Vagina (tissue), 2 donors: Measurements from ENCODE around the gene SAMD1.

Experiments used
- CTCF ChIP-seq, 3 experiments: fragments of 450-650 bp in 2 of 3; fragments of 200-600 bp in 1 of 3; sonication (generic) in 1 of 3; IDR thresholded peaks; one replicate each; pipeline ENCODE4 v1.5.1; 2017 to 2019; ENCODE audit warnings: antibody characterized with exemption in 3 of 3, mild to moderate bottlenecking in 2 of 3, moderate library complexity in 2 of 3
- POLR2A ChIP-seq, 2 donors: fragments of 450-650 bp; IDR thresholded peaks; one replicate each; pipeline ENCODE4 v1.6.1; 2017; ENCODE audit warnings: antibody characterized with exemption in 2 of 2, mild to moderate bottlenecking in 2 of 2, moderate library complexity in 2 of 2
- POLR2AphosphoS5 ChIP-seq, 2 donors: sonication (generic); formaldehyde crosslinking; IDR thresholded peaks; one replicate each; pipeline ENCODE4 v1.9.0; 2017; ENCODE audit warnings: antibody characterized with exemption in 2 of 2, mild to moderate bottlenecking in 2 of 2, low read depth in 1 of 2; ENCODE audit not compliant: insufficient read depth in 1 of 2

GRCh38 chr19:14066134-14066533 is 24.4 kb downstream of the SAMD1 start:
- no peak for TF ChIP-seq CTCF (IDR thresholded peaks at IDR 0.05)
- TF ChIP-seq POLR2A (IDR thresholded peaks at IDR 0.05): no peak
- no peak for TF ChIP-seq POLR2AphosphoS5 (IDR thresholded peaks at IDR 0.05; ENCODE audit: insufficient read depth in 1 of 2, low read depth in 1 of 2)
